Type B pancreatic cell (in vitro differentiated cells): ENCODE measurements around the gene CENPH. TPM values are rescaled to one million over a fixed set of nuclear protein-coding genes. Genes with fewer than 3 reads are reported as not detected.
A peak's percentile ranks its signal among the peaks of the same experiment; 100 is the strongest.

ENCODE experiments used
- DNase-seq: peaks from one replicate; pipeline ENCODE4 v3.0.0; 2021; ENCODE audit warnings: mixed read lengths; ENCODE audit not compliant: unreplicated experiment; ENCODE audit errors: extremely low spot score
- H3K27ac Mint-ChIP-seq: 2 replicates; pipeline ENCODE4 v1.8.0; 2021; ENCODE audit warnings: mild to moderate bottlenecking, mixed read lengths
- H3K27me3 Mint-ChIP-seq: 2 replicates; pipeline ENCODE4 v1.8.0; 2021; ENCODE audit warnings: mixed read lengths
- H3K36me3 Mint-ChIP-seq: 2 replicates; pipeline ENCODE4 v1.8.0; 2021; ENCODE audit warnings: mixed read lengths
- H3K4me1 Mint-ChIP-seq: one replicate; pipeline ENCODE4 v1.8.0; 2021; ENCODE audit warnings: mixed read lengths; ENCODE audit not compliant: unreplicated experiment
- H3K4me3 Mint-ChIP-seq: 2 replicates; pipeline ENCODE4 v1.8.0; 2021; ENCODE audit warnings: mild to moderate bottlenecking, mixed read lengths
- H3K9me3 Mint-ChIP-seq: 2 replicates; pipeline ENCODE4 v1.8.0; 2021; ENCODE audit warnings: mixed read lengths
- CTCF ChIP-seq: fragments of 200-600 bp; sonication (generic); conservative IDR thresholded peaks from 2 replicates; pipeline ENCODE4 v1.5.0; 2021; ENCODE audit warnings: antibody characterized with exemption, mild to moderate bottlenecking
- total RNA-seq: library from RNA; stranded (reverse); gene quantifications from 2 replicates; pipeline ENCODE4 v1.2.1, GENCODE V29; 2021; ENCODE audit warnings: low replicate concordance

CENPH gene
- total RNA-seq, 1 donor from 2014 or later: 27.0 TPM

- Mint-ChIP-seq H3K36me3 (peaks cover 3% of the 10 kb centered on the region), H3K27me3 (no peaks in the 10 kb centered on the region), H3K4me3 (no peak overlapping the region), H3K9me3 (no peaks in the 10 kb centered on the region), H3K4me1 (no peaks in the 10 kb centered on the region), H3K27ac (no peak overlapping the region)
- TF ChIP-seq CTCF: no peak
- no peak for DNase-seq
These were observed 21.8 kb downstream of the CENPH start for GRCh38 chr5:69211200-69211599.

- Mint-ChIP-seq H3K9me3 (no peaks in the 10 kb centered on the region), H3K4me3 (no peak overlapping the region), H3K27ac (no peak overlapping the region), H3K4me1 (no peaks in the 10 kb centered on the region), H3K27me3 (no peaks in the 10 kb centered on the region), H3K36me3 (peaks cover 3% of the 10 kb centered on the region)
- no peak for DNase-seq
- no peak for TF ChIP-seq CTCF
These were observed 22.6 kb downstream of the CENPH start for GRCh38 chr5:69212022-69212421.

GRCh38 chr5:69213513-69214215, 24.3 kb downstream of the CENPH start:
- no peaks in the 10 kb centered on the region for H3K9me3 Mint-ChIP-seq
- no peaks in the 10 kb centered on the region for H3K27me3 Mint-ChIP-seq
- no peak overlapping the region for H3K27ac Mint-ChIP-seq
- peaks cover 3% of the 10 kb centered on the region for H3K36me3 Mint-ChIP-seq
- TF ChIP-seq CTCF: no peak
- no peaks in the 10 kb centered on the region for H3K4me1 Mint-ChIP-seq
- H3K4me3 Mint-ChIP-seq: no peak overlapping the region
- DNase-seq: no peak

- Mint-ChIP-seq H3K27ac (peak overlapping the region; percentile 99), H3K27me3 (no peaks in the 10 kb centered on the region), H3K4me3 (peak overlapping the region; percentile 99), H3K9me3 (no peaks in the 10 kb centered on the region), H3K36me3 (peaks cover 10% of the 10 kb centered on the region), H3K4me1 (peaks cover 4% of the 10 kb centered on the region)
- TF ChIP-seq CTCF: no peak
- no peak for DNase-seq
These were observed 27.7 kb downstream of the CENPH start for GRCh38 chr5:69217151-69217511.

GRCh38 chr5:69217548-69218526, 28.5 kb downstream of the CENPH start:
- peak; percentile 67 for TF ChIP-seq CTCF
- DNase-seq: peak; percentile 91
- peak overlapping the region; percentile 99 for H3K4me3 Mint-ChIP-seq
- peaks cover 4% of the 10 kb centered on the region for H3K4me1 Mint-ChIP-seq
- no peaks in the 10 kb centered on the region for H3K9me3 Mint-ChIP-seq
- H3K27me3 Mint-ChIP-seq: no peaks in the 10 kb centered on the region
- peak overlapping the region; percentile 99 for H3K27ac Mint-ChIP-seq
- H3K36me3 Mint-ChIP-seq: peaks cover 14% of the 10 kb centered on the region
